HTR-8/SVneo (cell line): ENCODE measurements around the gene TMEM87B.
A peak's percentile ranks its signal among the peaks of the same experiment; 100 is the strongest.
"Not testable (repeated sequence)": the region's sequence is repeated elsewhere in the genome, so short reads cannot be mapped to it uniquely, and the experiment has no call there.

Source experiments
- DNase-seq: peaks from one replicate; pipeline ENCODE4 v3.0.0; 2011; ENCODE audit warnings: low spot score, mixed read lengths; ENCODE audit not compliant: insufficient read length
- FAIRE-seq: peaks from 2 replicates; lab custom pipeline; 2011; peaks lifted over from hg19 to GRCh38; lab: Jason Lieb, UNC

TMEM87B gene

GRCh38 chr2:112032689-112033465, 22.2 kb upstream of the TMEM87B start:
- DNase-seq, result no peak

GRCh38 chr2:112033600-112033999, 21.5 kb upstream of the TMEM87B start:
- no peak for DNase-seq
- no peak for FAIRE-seq

More at GRCh38 chr2:112032689-112033465, 22.2 kb upstream of the TMEM87B start:
- FAIRE-seq, result no peak

- FAIRE-seq (no peak), DNase-seq (no peak)
Measured at GRCh38 chr2:112034924-112035323, 20.1 kb upstream of the TMEM87B start.

- DNase-seq, result no peak
- no peak for FAIRE-seq
Measured at GRCh38 chr2:112035786-112036185, 19.3 kb upstream of the TMEM87B start.

GRCh38 chr2:112039556-112039955, 15.5 kb upstream of the TMEM87B start:
- FAIRE-seq, DNase-seq: not testable (repeated sequence)

GRCh38 chr2:112040066-112040465, 15.0 kb upstream of the TMEM87B start:
- DNase-seq, FAIRE-seq: not testable (repeated sequence)

GRCh38 chr2:112041460-112041859, 13.6 kb upstream of the TMEM87B start:
- not testable (repeated sequence) for DNase-seq, FAIRE-seq

- no peak for DNase-seq
- no peak for FAIRE-seq
Measured at GRCh38 chr2:112045446-112046014, 9.5 kb upstream of the TMEM87B start.

- no peak for FAIRE-seq
- DNase-seq, result no peak
Measured at GRCh38 chr2:112046231-112046630, 8.8 kb upstream of the TMEM87B start.

- DNase-seq (no peak), FAIRE-seq (no peak)
Measured at GRCh38 chr2:112047537-112048235, 7.4 kb upstream of the TMEM87B start.

GRCh38 chr2:112048236-112048592, 6.9 kb upstream of the TMEM87B start:
- DNase-seq (no peak), FAIRE-seq (no peak)

- FAIRE-seq, result no peak
- DNase-seq, result no peak
Measured at GRCh38 chr2:112048887-112049286, 6.2 kb upstream of the TMEM87B start.

GRCh38 chr2:112050316-112050715, 4.8 kb upstream of the TMEM87B start:
- FAIRE-seq, result no peak
- no peak for DNase-seq

GRCh38 chr2:112053917-112054846, 887 bp upstream of the TMEM87B start:
- peak; percentile 90 for FAIRE-seq
- DNase-seq, result peak; percentile 86

- no peak for FAIRE-seq
- DNase-seq, result peak; percentile 66
Measured at GRCh38 chr2:112055730-112056625, 909 bp downstream of the TMEM87B start.

GRCh38 chr2:112056626-112056987, 1.5 kb downstream of the TMEM87B start:
- DNase-seq (no peak), FAIRE-seq (no peak)

GRCh38 chr2:112059671-112060070, 4.6 kb downstream of the TMEM87B start:
- no peak for DNase-seq
- no peak for FAIRE-seq

- no peak for FAIRE-seq
- DNase-seq, result no peak
Measured at GRCh38 chr2:112061299-112061698, 6.2 kb downstream of the TMEM87B start.

GRCh38 chr2:112061840-112062239, 6.8 kb downstream of the TMEM87B start:
- DNase-seq (no peak), FAIRE-seq (no peak)
